Bronchial epithelial cell (primary cell): ENCODE data around the gene EML5. TPM values are rescaled to one million over a fixed set of nuclear protein-coding genes. Genes with fewer than 3 reads are reported as not detected.

ENCODE experiments used
- DNase-seq: peaks from one replicate; pipeline ENCODE4 v3.0.0-alpha.2; 2010; ENCODE audit warnings: low read depth
- FAIRE-seq: peaks from 2 replicates; lab custom pipeline; 2011; peaks lifted over from hg19 to GRCh38; lab: Jason Lieb, UNC
- H3K27me3 ChIP-seq: 2 replicates; pipeline ENCODE4 v1.5.1; 2011; ENCODE audit warnings: low read length; ENCODE audit not compliant: control insufficient read depth, insufficient read depth
- H3K36me3 ChIP-seq: 2 replicates; pipeline ENCODE4 v1.5.1; 2011; ENCODE audit warnings: low read length; ENCODE audit not compliant: control insufficient read depth, insufficient read depth
- H3K4me3 ChIP-seq: 2 replicates; pipeline ENCODE4 v1.5.1; 2011; ENCODE audit warnings: mild to moderate bottlenecking, low read depth, low read length, control low read depth
- CTCF ChIP-seq: IDR thresholded peaks from 2 replicates; pipeline ENCODE4 v1.5.1; 2011; ENCODE audit warnings: mild to moderate bottlenecking, moderate library complexity, low read length, control low read depth, inconsistent platforms; ENCODE audit not compliant: insufficient read depth, severe bottlenecking
- total RNA-seq: library from RNA; depleted of rRNA; stranded (reverse); fragments of >200 nt; gene quantifications from 2 replicates; pipeline ENCODE4 v1.2.1, GENCODE V29; 2014

EML5 gene
- total RNA-seq, 1 donor from 2014 or later: not detected

- FAIRE-seq: no peak
- H3K4me3 ChIP-seq: no peak overlapping the region
- TF ChIP-seq CTCF: no peak
- DNase-seq: no peak
- no peaks in the 10 kb centered on the region for H3K36me3 ChIP-seq
- H3K27me3 ChIP-seq: no peaks in the 10 kb centered on the region
Measured at GRCh38 chr14:88825503-88825902, 32.8 kb upstream of the EML5 start.

- FAIRE-seq: no peak
- no peak for DNase-seq
- peak overlapping the region; percentile 83 for H3K4me3 ChIP-seq
Measured at GRCh38 chr14:88825078-88825458, 32.3 kb upstream of the EML5 start.

GRCh38 chr14:88824314-88825077 lies 31.7 kb upstream of the EML5 start, which contains the start of gene TTC8:
TTC8 (plus strand) TSS chr14:88824651; CDS start chr14:88824708, 57 bp downstream.
- Histone ChIP-seq H3K27me3 (no peaks in the 10 kb centered on the region), H3K36me3 (no peaks in the 10 kb centered on the region), H3K4me3 (peak within 1 kb of the TSS; percentile 83)
- peak; percentile 78 for DNase-seq
- no peak for FAIRE-seq
- no peak for TF ChIP-seq CTCF

More at GRCh38 chr14:88825078-88825458, 32.3 kb upstream of the EML5 start:
- Histone ChIP-seq H3K36me3 (no peaks in the 10 kb centered on the region), H3K27me3 (no peaks in the 10 kb centered on the region)
- no peak for TF ChIP-seq CTCF

GRCh38 chr14:88823968-88824313 lies 31.2 kb upstream of the EML5 start:
- TF ChIP-seq CTCF: no peak
- H3K36me3 ChIP-seq: no peaks in the 10 kb centered on the region
- DNase-seq: no peak
- no peaks in the 10 kb centered on the region for H3K27me3 ChIP-seq
- peak overlapping the region; percentile 83 for H3K4me3 ChIP-seq
- no peak for FAIRE-seq

GRCh38 chr14:88821888-88822287 lies 29.1 kb upstream of the EML5 start:
- Histone ChIP-seq H3K36me3 (no peaks in the 10 kb centered on the region), H3K27me3 (no peaks in the 10 kb centered on the region), H3K4me3 (no peak overlapping the region)
- FAIRE-seq: no peak
- no peak for DNase-seq
- TF ChIP-seq CTCF: no peak
